ENCODE results near the gene C6orf132.

Gene C6orf132

GRCh38 chr6:42131531-42131930 is 10.9 kb downstream of the C6orf132 start:
- DNase-seq = no peak

- no peak for DNase-seq
Observed at GRCh38 chr6:42129360-42129676, 13.1 kb downstream of the C6orf132 start.

GRCh38 chr6:42128460-42129359 is 13.7 kb downstream of the C6orf132 start:
- no peak for DNase-seq

GRCh38 chr6:42125663-42126062 is 16.8 kb downstream of the C6orf132 start:
- DNase-seq = no peak

GRCh38 chr6:42125231-42125630 is 17.2 kb downstream of the C6orf132 start:
- no peak for DNase-seq

- DNase-seq = no peak
Observed at GRCh38 chr6:42124223-42124836, 18.1 kb downstream of the C6orf132 start.

- no peak for DNase-seq
Observed at GRCh38 chr6:42123379-42124103, 18.9 kb downstream of the C6orf132 start.

- DNase-seq = no peak
Observed at GRCh38 chr6:42120895-42121865, 21.2 kb downstream of the C6orf132 start.

GRCh38 chr6:42118162-42119001 is 24.0 kb downstream of the C6orf132 start:
- DNase-seq = peak; percentile 19

- no peak for DNase-seq
Observed at GRCh38 chr6:42117843-42118161, 24.6 kb downstream of the C6orf132 start.

GRCh38 chr6:42113936-42114636 is 28.3 kb downstream of the C6orf132 start:
- DNase-seq = no peak

- no peak for DNase-seq
Observed at GRCh38 chr6:42112351-42112750, 30.1 kb downstream of the C6orf132 start.

- DNase-seq = no peak
Observed at GRCh38 chr6:42110683-42111082, 31.7 kb downstream of the C6orf132 start.

GRCh38 chr6:42108071-42108470 is 34.3 kb downstream of the C6orf132 start:
- DNase-seq = no peak

GRCh38 chr6:42106112-42107023 is 36.1 kb downstream of the C6orf132 start:
- no peak for DNase-seq

- DNase-seq = no peak
Observed at GRCh38 chr6:42105709-42106108, 36.7 kb downstream of the C6orf132 start.

- no peak for DNase-seq
Observed at GRCh38 chr6:42105156-42105648, 37.2 kb downstream of the C6orf132 start.

- DNase-seq = no peak
Observed at GRCh38 chr6:42104804-42105125, 37.7 kb downstream of the C6orf132 start.

GRCh38 chr6:42104095-42104803 is 38.2 kb downstream of the C6orf132 start:
- no peak for DNase-seq
